Left renal cortex interstitium (tissue), 4 donors: ENCODE data around the gene F2. TPM values are rescaled to one million over a fixed set of nuclear protein-coding genes. Genes with fewer than 3 reads are reported as not detected.

Experiments
- DNase-seq, 4 donors: peaks; one replicate each; pipeline ENCODE4 v3.0.0-alpha.2; 2013; ENCODE audit warnings: low read depth in 4 of 4, low spot score in 2 of 4, missing footprints in 1 of 4
- polyA plus RNA-seq, 4 donors: library from polyadenylated mRNA; unstranded; fragments of 120-200 nt; gene quantifications; one replicate each; pipeline ENCODE4 v1.2.1, GENCODE V29; 2013; ENCODE audit not compliant: insufficient read length in 4 of 4

Gene F2
- polyA plus RNA-seq, 4 donors, result 0.11 to 4.0 (median 0.33) TPM

DNA sequence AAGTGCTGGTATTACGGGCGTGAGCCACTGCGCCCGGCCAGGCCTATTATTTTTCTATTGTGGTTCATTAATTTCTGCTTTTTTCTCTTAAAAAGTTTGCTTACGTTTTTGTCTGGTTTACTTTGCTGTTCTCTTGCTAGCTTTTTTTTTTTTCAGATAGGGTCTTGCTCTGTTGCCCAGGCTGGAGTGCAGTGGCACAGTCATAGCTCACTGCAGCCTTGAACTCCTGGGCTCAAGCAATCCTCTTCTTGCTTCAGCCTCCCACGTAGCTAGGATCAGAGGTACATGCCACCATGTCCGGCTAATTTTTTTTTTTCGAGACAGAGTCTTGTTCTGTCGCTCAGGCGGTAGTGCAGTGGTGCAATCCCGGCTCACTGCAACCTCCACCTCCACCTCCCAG lies 18.7 kb downstream of the F2 start:
- no peak for DNase-seq

DNA sequence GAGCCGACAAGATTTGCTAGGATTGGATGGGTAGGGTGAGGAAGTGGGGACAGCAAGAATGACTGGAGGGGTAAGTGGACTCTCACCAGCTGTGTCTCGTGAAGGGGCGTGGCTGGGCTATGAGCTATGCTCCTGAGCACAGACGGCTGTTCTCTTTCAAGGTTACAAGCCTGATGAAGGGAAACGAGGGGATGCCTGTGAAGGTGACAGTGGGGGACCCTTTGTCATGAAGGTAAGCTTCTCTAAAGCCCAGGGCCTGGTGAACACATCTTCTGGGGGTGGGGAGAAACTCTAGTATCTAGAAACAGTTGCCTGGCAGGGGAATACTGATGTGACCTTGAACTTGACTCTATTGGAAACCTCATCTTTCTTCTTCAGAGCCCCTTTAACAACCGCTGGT lies 19.9 kb downstream of the F2 start:
- no peak for DNase-seq

- DNase-seq, result no peak
These were observed 22.8 kb downstream of the F2 start for GRCh38 chr11:46741600-46742484.

GRCh38 chr11:46743043-46743442 lies 24.0 kb downstream of the F2 start:
- no peak for DNase-seq

DNA sequence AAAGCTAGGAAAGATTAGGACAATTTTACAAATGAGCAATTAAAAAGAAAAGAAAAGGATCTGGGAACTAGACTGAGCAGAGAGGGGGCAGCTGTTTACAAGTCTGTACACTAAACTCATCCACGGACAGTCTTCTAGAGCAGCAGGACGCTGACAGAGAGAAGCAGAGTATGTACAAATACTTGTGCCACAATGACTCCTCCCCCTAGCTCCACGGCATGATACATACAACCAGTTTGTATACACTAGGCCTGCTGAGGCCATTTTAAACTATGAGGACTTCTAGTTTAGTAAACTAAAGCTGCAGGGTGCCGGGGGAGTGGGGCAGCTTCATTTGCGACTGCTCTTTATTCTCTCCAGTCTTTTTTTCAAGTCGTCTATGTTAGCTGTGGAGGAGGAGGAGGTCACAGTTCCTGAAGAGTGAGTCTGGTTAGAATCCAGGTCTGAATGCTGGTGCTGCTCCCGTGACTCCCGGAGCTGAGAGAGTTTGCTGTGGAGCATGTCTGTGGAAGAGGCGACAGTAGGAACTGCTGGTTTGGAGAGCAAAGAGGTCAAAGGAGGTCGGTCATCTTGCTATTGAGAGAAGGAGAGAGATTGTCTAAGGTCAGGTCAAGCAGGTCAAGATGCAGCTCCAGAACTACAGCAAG lies 24.8 kb downstream of the F2 start:
- DNase-seq, result no peak

GRCh38 chr11:46745328-46745727 lies 26.3 kb downstream of the F2 start:
- no peak for DNase-seq

DNA sequence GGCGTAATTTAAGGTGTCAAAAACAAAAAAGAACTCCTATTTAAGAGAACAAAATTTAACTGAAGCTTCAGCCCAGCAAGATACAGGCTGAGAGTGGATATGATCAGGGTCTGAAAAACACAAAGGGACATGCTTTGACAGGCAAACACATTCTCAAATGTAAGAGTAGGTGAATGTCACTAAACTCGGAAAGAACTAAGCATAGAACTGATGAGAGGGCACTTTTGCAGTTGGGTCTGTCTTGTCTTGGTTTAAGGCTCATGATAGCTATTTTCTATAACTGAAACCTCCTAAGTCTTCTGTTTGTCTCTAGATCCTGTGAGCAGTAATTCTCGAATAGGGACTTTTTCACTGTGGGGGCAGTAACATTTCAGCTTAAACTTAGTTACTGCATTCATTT lies 27.0 kb downstream of the F2 start:
- no peak for DNase-seq

DNA sequence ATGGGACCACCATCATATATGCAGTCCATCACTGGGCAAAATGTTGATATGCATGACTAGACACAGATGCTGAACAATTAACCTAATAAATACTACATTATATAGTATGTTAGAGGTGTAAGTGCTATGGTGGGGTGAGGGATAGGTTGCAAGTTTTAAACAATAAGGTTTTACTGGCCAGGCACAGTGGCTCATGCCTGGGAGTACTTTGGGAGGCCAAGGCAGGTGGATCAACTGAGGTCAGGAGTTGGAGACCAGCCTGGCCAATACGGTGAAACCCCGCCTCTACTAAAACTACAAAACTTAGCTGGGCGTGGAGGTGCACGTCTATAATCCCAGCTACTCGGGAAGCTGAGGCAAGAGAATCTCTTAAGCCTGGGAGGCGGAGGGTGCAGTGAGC lies 28.1 kb downstream of the F2 start:
- no peak for DNase-seq

- no peak for DNase-seq
These were observed 36.9 kb downstream of the F2 start for GRCh38 chr11:46755962-46756361.

DNA sequence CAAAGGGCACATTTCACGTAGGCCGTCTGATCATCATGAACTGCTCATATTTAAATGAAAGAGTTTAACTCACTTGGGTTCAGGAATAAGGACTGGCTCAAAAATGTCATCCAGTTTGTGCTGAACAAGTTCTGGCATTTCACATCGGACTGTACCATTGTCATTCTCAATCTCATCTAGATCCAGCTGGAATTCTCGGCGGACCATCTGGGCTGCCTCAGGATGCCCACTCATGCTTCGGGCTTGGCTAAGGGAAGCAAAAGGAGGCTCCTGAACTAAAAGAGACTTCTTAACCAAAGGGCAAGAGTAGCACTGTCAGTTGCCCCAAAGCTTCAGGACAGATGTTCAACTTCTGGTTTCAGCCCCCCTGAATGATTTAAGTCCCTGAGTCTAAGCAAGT lies 40.2 kb downstream of the F2 start:
- DNase-seq, result no peak

DNA sequence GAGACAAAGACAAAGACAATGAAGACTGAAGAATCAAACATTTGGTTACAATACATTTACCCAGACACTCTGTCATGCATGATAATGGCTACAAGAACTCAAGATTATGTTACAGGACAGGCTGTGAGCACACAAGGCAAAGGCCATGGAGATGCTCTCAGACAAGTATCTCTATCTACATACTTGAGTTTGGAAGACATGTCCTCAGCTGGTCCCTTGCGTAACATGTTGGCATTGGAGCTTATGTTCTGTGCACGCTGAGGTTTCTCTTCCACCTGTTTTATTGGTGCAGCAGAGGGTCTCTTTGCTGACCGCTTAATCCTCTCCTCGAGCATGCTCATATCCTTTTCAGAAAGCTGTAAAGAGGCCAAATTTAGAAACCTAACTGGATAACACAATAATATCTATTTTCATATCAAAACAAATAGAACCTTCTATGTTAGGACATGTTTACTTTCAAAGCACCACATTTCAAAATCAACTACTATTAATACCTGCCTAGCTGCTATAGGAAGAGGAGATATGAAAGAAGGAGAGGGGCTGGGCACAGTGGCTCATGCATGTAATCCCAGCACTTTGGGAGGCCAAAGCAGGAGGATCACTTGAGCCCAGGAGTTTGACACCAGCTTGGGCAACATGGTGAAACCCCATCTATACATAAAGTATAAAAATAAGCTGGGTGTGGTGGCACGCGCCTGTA lies 41.6 kb downstream of the F2 start:
- DNase-seq, result no peak

DNA sequence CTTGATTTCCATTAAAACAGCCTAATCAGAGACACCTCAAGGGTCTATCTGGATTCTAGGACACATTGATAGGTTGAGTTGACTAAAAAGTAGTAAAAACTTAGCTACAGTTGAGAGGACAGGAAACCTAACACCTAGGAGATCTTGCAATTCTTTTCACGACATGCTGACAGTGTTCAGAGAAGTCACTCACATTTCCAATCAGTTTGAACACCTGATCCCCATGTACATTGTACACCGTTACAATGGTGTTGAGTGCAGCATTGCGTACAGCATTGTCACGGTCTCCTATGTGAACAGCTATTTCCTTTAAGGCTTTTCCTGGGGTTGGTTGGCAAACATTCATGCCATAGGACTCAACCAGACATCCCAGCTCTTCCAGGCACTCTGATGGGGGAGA lies 42.8 kb downstream of the F2 start:
- DNase-seq, result no peak

DNA sequence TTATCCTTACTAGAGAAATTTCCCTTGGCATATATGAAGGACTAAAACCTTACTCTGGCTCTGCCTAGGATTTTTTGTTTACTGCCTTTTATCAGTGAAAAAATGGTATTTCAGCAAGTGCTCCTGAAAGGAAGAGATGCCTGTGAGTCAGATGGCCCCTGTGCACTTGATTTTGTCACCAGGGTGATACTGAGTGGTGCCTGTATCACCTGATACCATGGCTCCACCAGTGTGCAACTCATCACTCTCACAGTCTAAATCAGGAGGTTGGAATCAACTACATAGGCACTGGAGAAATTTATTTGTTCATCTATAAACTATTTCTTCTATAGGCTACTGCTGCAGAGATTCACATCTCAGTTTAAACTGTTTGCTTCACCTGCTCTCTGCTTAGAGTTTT lies 43.2 kb downstream of the F2 start:
- DNase-seq, result no peak

GRCh38 chr11:46766656-46767055 lies 47.6 kb downstream of the F2 start:
- DNase-seq, result no peak

GRCh38 chr11:46769636-46770221 lies 50.7 kb downstream of the F2 start:
- DNase-seq, result no peak

DNA sequence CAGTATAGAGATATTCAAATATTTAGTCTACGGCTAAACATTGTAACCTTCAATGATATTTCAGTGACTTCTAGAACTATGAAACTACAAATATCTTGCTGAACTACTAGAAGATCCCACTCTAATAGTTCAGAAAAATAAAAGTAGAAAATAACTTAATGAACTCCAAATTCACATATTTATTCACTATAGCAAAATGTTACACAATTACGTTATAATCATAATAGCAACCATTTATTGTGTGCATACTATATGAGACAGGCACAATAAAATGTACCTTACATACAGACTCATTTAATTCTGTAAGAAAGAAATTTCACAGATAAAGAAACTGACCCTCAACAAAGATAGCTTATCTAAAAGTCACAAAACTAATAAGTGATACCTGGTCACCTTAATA lies 57.9 kb downstream of the F2 start:
- DNase-seq, result no peak

GRCh38 chr11:46778416-46778815 lies 59.4 kb downstream of the F2 start:
- DNase-seq, result no peak
